GM19328 (cell line): ENCODE data around the gene HIF3A.
A peak's percentile ranks its signal among the peaks of the same experiment; 100 is the strongest.

ENCODE experiments used
- ATAC-seq: cut with Tn5 transposase; IDR thresholded peaks from one replicate; pipeline ENCODE4 v1.9.1; 2021; ENCODE audit warnings: mild to moderate bottlenecking, moderate library complexity; ENCODE audit not compliant: unreplicated experiment

Gene HIF3A

GRCh38 chr19:46326608-46327007 lies 29.8 kb downstream of the HIF3A start:
- ATAC-seq = no peak

GRCh38 chr19:46328079-46328478 lies 31.2 kb downstream of the HIF3A start:
- ATAC-seq = no peak

- no peak for ATAC-seq
Measured at GRCh38 chr19:46330319-46330918, 33.6 kb downstream of the HIF3A start.

- ATAC-seq = no peak
Measured at GRCh38 chr19:46337487-46337886, 40.6 kb downstream of the HIF3A start.

- no peak for ATAC-seq
Measured at GRCh38 chr19:46339446-46339845, 42.6 kb downstream of the HIF3A start.

GRCh38 chr19:46340051-46340659 lies 43.3 kb downstream of the HIF3A start:
- no peak for ATAC-seq

GRCh38 chr19:46341937-46342336 lies 45.1 kb downstream of the HIF3A start:
- ATAC-seq = no peak

- no peak for ATAC-seq
Measured at GRCh38 chr19:46344363-46344762, 47.5 kb downstream of the HIF3A start.

GRCh38 chr19:46345157-46345556 lies 48.3 kb downstream of the HIF3A start:
- no peak for ATAC-seq

- peak; percentile 57 for ATAC-seq
Measured at GRCh38 chr19:46346821-46347571, 50.2 kb downstream of the HIF3A start, which contains the start of gene PPP5C. Gene PPP5C, plus strand, starts transcription at chr19:46347087. Its CDS starts 10 bp downstream, at chr19:46347097.

- ATAC-seq = no peak
Measured at GRCh38 chr19:46347572-46347883, 50.7 kb downstream of the HIF3A start.

- no peak for ATAC-seq
Measured at GRCh38 chr19:46347985-46348384, 51.1 kb downstream of the HIF3A start.

GRCh38 chr19:46349311-46349993 lies 52.6 kb downstream of the HIF3A start:
- ATAC-seq = no peak

GRCh38 chr19:46350029-46350757 lies 53.4 kb downstream of the HIF3A start:
- no peak for ATAC-seq

GRCh38 chr19:46350758-46351159 lies 53.9 kb downstream of the HIF3A start:
- no peak for ATAC-seq

GRCh38 chr19:46351241-46352041 lies 54.6 kb downstream of the HIF3A start:
- no peak for ATAC-seq

GRCh38 chr19:46353730-46354528 lies 57.1 kb downstream of the HIF3A start:
- ATAC-seq = no peak

GRCh38 chr19:46355234-46356148 lies 58.6 kb downstream of the HIF3A start:
- ATAC-seq = no peak
